HG03060 (cell line): Measurements from ENCODE around the gene SLU7.

ENCODE experiments used
- ATAC-seq: cut with Tn5 transposase; IDR thresholded peaks from one replicate; pipeline ENCODE4 v1.9.1; 2021; ENCODE audit warnings: low read depth, moderate number of reproducible peaks; ENCODE audit not compliant: unreplicated experiment

SLU7 gene

GRCh38 chr5:160418561-160419457 lies at the start of gene SLU7:
SLU7 (minus strand) TSS chr5:160419081; CDS start chr5:160415294, 3,787 bp downstream.
- peak; percentile 54 for ATAC-seq

GRCh38 chr5:160468363-160468975 lies 49.6 kb upstream of the SLU7 start:
- ATAC-seq: no peak

GRCh38 chr5:160467555-160468362 lies 48.9 kb upstream of the SLU7 start:
- peak; percentile 82 for ATAC-seq

- ATAC-seq: no peak
Measured at GRCh38 chr5:160466889-160467554, 48.1 kb upstream of the SLU7 start.

GRCh38 chr5:160466116-160466515 lies 47.2 kb upstream of the SLU7 start:
- ATAC-seq: no peak

GRCh38 chr5:160464466-160464797 lies 45.6 kb upstream of the SLU7 start:
- ATAC-seq: no peak

GRCh38 chr5:160463740-160464465 lies 45.0 kb upstream of the SLU7 start:
- no peak for ATAC-seq

GRCh38 chr5:160463227-160463626 lies 44.3 kb upstream of the SLU7 start:
- no peak for ATAC-seq

GRCh38 chr5:160462167-160462566 lies 43.3 kb upstream of the SLU7 start:
- no peak for ATAC-seq

- ATAC-seq: no peak
Measured at GRCh38 chr5:160461378-160461777, 42.5 kb upstream of the SLU7 start.

GRCh38 chr5:160460377-160461049 lies 41.6 kb upstream of the SLU7 start:
- ATAC-seq: no peak

GRCh38 chr5:160458806-160459800 lies 40.2 kb upstream of the SLU7 start:
- ATAC-seq: peak; percentile 92

- no peak for ATAC-seq
Measured at GRCh38 chr5:160457252-160457651, 38.4 kb upstream of the SLU7 start.

GRCh38 chr5:160456480-160457177 lies 37.7 kb upstream of the SLU7 start:
- ATAC-seq: no peak

- no peak for ATAC-seq
Measured at GRCh38 chr5:160455600-160455999, 36.7 kb upstream of the SLU7 start.

GRCh38 chr5:160453751-160454150 lies 34.9 kb upstream of the SLU7 start:
- ATAC-seq: no peak

- no peak for ATAC-seq
Measured at GRCh38 chr5:160452795-160453194, 33.9 kb upstream of the SLU7 start.

GRCh38 chr5:160452036-160452435 lies 33.2 kb upstream of the SLU7 start:
- ATAC-seq: no peak
